SK-N-SH (cell line): ENCODE results near the gene PLPP6. TPM values are rescaled to one million over a fixed set of nuclear protein-coding genes. Genes with fewer than 3 reads are reported as not detected.

Experiments used
- CTCF ChIA-PET: fragments of 300-600, 350-600 bp; formaldehyde crosslinking; extraction: SDS; loops from one replicate; lab custom pipeline; 2021; lab: Yijun Ruan, JAX
- POLR2A ChIA-PET: fragments of 350-600 bp; sonication (Branson Sonifier 250); formaldehyde crosslinking; extraction: SDS; loops from one replicate; lab custom pipeline; 2020; ENCODE audit warnings: antibody characterized with exemption, inconsistent platforms; lab: Yijun Ruan, JAX
- DNase-seq: peaks from one replicate; pipeline ENCODE4 v3.0.0; 2012
- H2AFZ ChIP-seq: fragments of 200-600 bp; sonication (generic); 2 replicates; pipeline ENCODE4 v1.8.1; 2016; ENCODE audit warnings: antibody characterized with exemption, mild to moderate bottlenecking, low read depth
- H3F3A ChIP-seq: fragments of 200-600 bp; sonication (generic); replicated peaks from 2 replicates; pipeline ENCODE3; 2016; ENCODE audit warnings: antibody characterized with exemption, mild to moderate bottlenecking; ENCODE audit not compliant: insufficient read depth
- H3K27ac ChIP-seq, 2 experiments: fragments of 200-500 bp in 1 of 2; fragments of 200-600 bp in 1 of 2; sonication (Bioruptor generic) in 1 of 2; sonication (generic), shearing (Covaris generic) in 1 of 2; 2 replicates each; pipeline versions ENCODE4 v1.5.1 to v1.6.1; 2014 to 2016; ENCODE audit warnings: low read depth in 2 of 2, inconsistent platforms in 1 of 2, low read length in 1 of 2, mild to moderate bottlenecking in 1 of 2, mixed read lengths in 1 of 2
- H3K27me3 ChIP-seq: fragments of 200-600 bp; sonication (generic), shearing (Covaris generic); 2 replicates; pipeline ENCODE4 v1.6.1; 2016; ENCODE audit warnings: mixed run types; ENCODE audit not compliant: insufficient read depth
- H3K36me3 ChIP-seq, 2 experiments: fragments of 200-500 bp in 1 of 2; fragments of 200-600 bp in 1 of 2; sonication (Bioruptor generic) in 1 of 2; sonication (generic) in 1 of 2; replicated peaks in 1 of 2; 2 replicates each; pipeline versions ENCODE3 to v1.5.1; 2014 to 2016; ENCODE audit warnings: low read length in 1 of 2, mild to moderate bottlenecking in 1 of 2; ENCODE audit not compliant: insufficient read depth in 2 of 2, control insufficient read depth in 1 of 2
- H3K4me1 ChIP-seq, 2 experiments: fragments of 200-500 bp in 1 of 2; fragments of 200-600 bp in 1 of 2; sonication (Bioruptor generic) in 1 of 2; sonication (generic), shearing (Covaris generic) in 1 of 2; 2 replicates each; pipeline versions ENCODE4 v1.5.1 to v1.6.1; 2014 to 2016; ENCODE audit warnings: low read depth in 1 of 2, low read length in 1 of 2, mixed run types in 1 of 2; ENCODE audit not compliant: insufficient read depth in 2 of 2, control insufficient read depth in 1 of 2
- H3K4me2 ChIP-seq: fragments of 200-600 bp; sonication (generic), shearing (Covaris generic); 2 replicates; pipeline ENCODE4 v1.6.1; 2017; ENCODE audit warnings: mixed run types
- H3K4me3 ChIP-seq, 2 experiments: fragments of 200-500 bp in 1 of 2; fragments of 200-600 bp in 1 of 2; sonication (Bioruptor generic) in 1 of 2; sonication (generic), shearing (Covaris generic) in 1 of 2; 2 replicates each; pipeline versions ENCODE4 v1.5.1 to v1.8.1; 2014 to 2016; ENCODE audit warnings: low read depth in 2 of 2, inconsistent platforms in 1 of 2, low read length in 1 of 2, mild to moderate bottlenecking in 1 of 2, mixed read lengths in 1 of 2, moderate library complexity in 1 of 2
- H3K79me2 ChIP-seq: fragments of 200-600 bp; sonication (generic); 2 replicates; pipeline ENCODE4 v1.8.1; 2017; ENCODE audit warnings: mild to moderate bottlenecking; ENCODE audit not compliant: insufficient read depth
- H3K9ac ChIP-seq: fragments of 200-600 bp; sonication (generic); 2 replicates; pipeline ENCODE4 v1.6.1; 2017; ENCODE audit warnings: mixed run types
- H3K9me2 ChIP-seq: fragments of 200-600 bp; sonication (generic); 2 replicates; pipeline ENCODE4 v1.6.1; 2017; ENCODE audit warnings: mixed run types
- H3K9me3 ChIP-seq: fragments of 200-600 bp; sonication (generic); 2 replicates; pipeline ENCODE4 v1.6.1; 2017; ENCODE audit warnings: mixed run types, mild to moderate bottlenecking, moderate library complexity
- H4K20me1 ChIP-seq: fragments of 200-600 bp; sonication (generic); 2 replicates; pipeline ENCODE4 v1.6.1; 2017; ENCODE audit warnings: mild to moderate bottlenecking, mixed run types; ENCODE audit not compliant: insufficient read depth
- EP300 ChIP-seq, 2 experiments: IDR thresholded peaks; 2 replicates each; pipeline versions ENCODE4 v1.4.0 to v1.6.1; 2012; ENCODE audit warnings: borderline replicate concordance in 1 of 2, low read depth in 1 of 2, low read length in 1 of 2
- EZH2phosphoT487 ChIP-seq: fragments of 200-600 bp; sonication (generic); IDR thresholded peaks from 2 replicates; pipeline ENCODE4 v1.6.1; 2017; ENCODE audit warnings: low read depth, mixed run types, mild to moderate bottlenecking, antibody characterized with exemption, moderate library complexity, borderline replicate concordance
- FOXM1 ChIP-seq: IDR thresholded peaks from 2 replicates; pipeline ENCODE4 v1.4.0; 2012; ENCODE audit warnings: low read depth, mild to moderate bottlenecking
- GABPA ChIP-seq: IDR thresholded peaks from 2 replicates; pipeline ENCODE4 v1.4.0; 2012; ENCODE audit warnings: low read depth, mild to moderate bottlenecking
- JUND ChIP-seq: IDR thresholded peaks from 2 replicates; pipeline ENCODE4 v1.4.0; 2012
- NFIC ChIP-seq: IDR thresholded peaks from 2 replicates; pipeline ENCODE4 v1.4.0; 2012; ENCODE audit warnings: borderline replicate concordance
- NRF1 ChIP-seq: IDR thresholded peaks from 2 replicates; pipeline ENCODE4 v1.6.1; 2012; ENCODE audit warnings: low read depth, mild to moderate bottlenecking, low read length
- RFX5 ChIP-seq: IDR thresholded peaks from 2 replicates; pipeline ENCODE4 v1.6.1; 2012; ENCODE audit warnings: mild to moderate bottlenecking, improper control_type of control experiment, low read length
- SIN3A ChIP-seq: IDR thresholded peaks from 2 replicates; pipeline ENCODE4 v1.6.1; 2012; ENCODE audit warnings: low read depth, mild to moderate bottlenecking, low read length, moderate library complexity, borderline replicate concordance
- SMC3 ChIP-seq: IDR thresholded peaks from 2 replicates; pipeline ENCODE4 v1.6.1; 2012; ENCODE audit warnings: low read depth, low read length, improper control_type of control experiment
- TAF1 ChIP-seq: IDR thresholded peaks from 2 replicates; pipeline ENCODE4 v1.6.1; 2012; ENCODE audit warnings: low read depth, mild to moderate bottlenecking, low read length, moderate library complexity, borderline replicate concordance
- TCF12 ChIP-seq: IDR thresholded peaks from 2 replicates; pipeline ENCODE4 v1.4.0; 2012
- TEAD4 ChIP-seq: IDR thresholded peaks from 2 replicates; pipeline ENCODE4 v1.4.0; 2012; ENCODE audit warnings: mild to moderate bottlenecking, borderline replicate concordance; ENCODE audit not compliant: insufficient read depth
- USF2 ChIP-seq: fragments of 150-350 bp; IDR thresholded peaks from 2 replicates; pipeline ENCODE4 v1.6.1; 2017; ENCODE audit warnings: antibody characterized with exemption, low read length, low read depth, borderline replicate concordance
- YY1 ChIP-seq: IDR thresholded peaks from 2 replicates; pipeline ENCODE4 v1.4.0; 2012; ENCODE audit warnings: low read depth, mild to moderate bottlenecking
- ZBTB33 ChIP-seq: IDR thresholded peaks from 2 replicates; pipeline ENCODE4 v1.4.0; 2012; ENCODE audit warnings: low read depth, borderline replicate concordance
- WGBS: methylation state at CpG from one replicate; pipeline ENCODE4 v1.1.6; 2017; ENCODE audit warnings: low lambda C conversion rate; 5-methylcytosine and 5-hydroxymethylcytosine counted together
- polyA plus RNA-seq, 3 experiments: library from polyadenylated mRNA; depleted of rRNA; stranded (reverse); fragments of >200 nt; gene quantifications; 2 replicates each; pipeline ENCODE4 v1.2.3, GENCODE V29; 2012

Gene PLPP6
- polyA plus RNA-seq, 1 of the 3 experiments (the other 2 are of a cell fraction) = 8.8 TPM

DNA sequence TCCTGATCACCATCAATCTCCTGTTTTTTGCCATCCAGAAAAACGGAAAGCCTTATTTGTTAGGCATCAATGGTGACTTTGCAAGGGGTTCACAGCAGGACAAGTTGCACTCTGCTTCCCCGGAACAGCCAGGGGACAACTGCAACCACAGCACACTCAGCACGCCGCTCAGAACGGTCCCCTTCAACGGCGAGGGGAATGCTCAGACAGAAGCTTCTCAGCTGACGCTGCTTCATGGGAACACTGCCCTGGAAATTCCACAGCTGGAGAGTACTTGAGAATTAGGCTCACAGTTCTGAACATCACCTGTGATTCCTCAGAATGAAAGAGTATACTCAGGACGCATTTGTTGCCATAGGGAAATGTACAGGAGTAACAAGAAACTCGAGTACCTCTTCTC lies 40.1 kb upstream of the PLPP6 start:
- Histone ChIP-seq H3K9ac (no peak overlapping the region), H2AFZ (no peak overlapping the region), H3K4me2 (no peak overlapping the region), H3K4me3 (no peak overlapping the region), H3K27me3 (no peaks in the 10 kb centered on the region), H3K9me2 (no peaks in the 10 kb centered on the region), H3K27ac (no peak overlapping the region), H3F3A (no peaks in the 10 kb centered on the region), H3K79me2 (no peaks in the 10 kb centered on the region), H4K20me1 (no peaks in the 10 kb centered on the region), H3K36me3 (no peaks in the 10 kb centered on the region), H3K4me1 (no peaks in the 10 kb centered on the region), H3K9me3 (no peaks in the 10 kb centered on the region)
- POLR2A ChIA-PET = no interaction called here
- no peak for TF ChIP-seq GABPA
- no peak for TF ChIP-seq TAF1
- no peak for TF ChIP-seq FOXM1
- TF ChIP-seq NFIC = no peak
- TF ChIP-seq TEAD4 = no peak
- TF ChIP-seq ZBTB33 = no peak
- no peak for TF ChIP-seq EP300 (IDR thresholded peaks at IDR 0.05; ENCODE audit: borderline replicate concordance in 1 of 2, low read depth in 1 of 2, low read length in 1 of 2)
- CTCF ChIA-PET = interaction anchor here (1.9 to 2.0 kb wide), 2 partner anchors 18 kb away, joined by 6 to 7 read pairs; no protein-coding TSS in a partner anchor
- 73% methylated on average over 7 of the region's 10 CpGs for WGBS
- no peak for DNase-seq

- no peaks in the 10 kb centered on the region for H3K36me3 ChIP-seq
- no peaks in the 10 kb centered on the region; the same call in 1 of the 2 replicates for H3K27me3 ChIP-seq
- no peak overlapping the region for H2AFZ ChIP-seq
- H3K9me2 ChIP-seq = no peaks in the 10 kb centered on the region
- no peaks in the 10 kb centered on the region for H3K79me2 ChIP-seq
- no peaks in the 10 kb centered on the region for H3K9me3 ChIP-seq
- no peak overlapping the region for H3K9ac ChIP-seq
- no peak overlapping the region for H3K4me3 ChIP-seq
- WGBS = 62% methylated on average over 2 of the region's 2 CpGs
- H3K27ac ChIP-seq = no peak overlapping the region
- CTCF ChIA-PET = interaction anchor here (1.6 kb wide), 1 partner anchor 10 kb away, joined by 3 read pairs; no protein-coding TSS in a partner anchor
- POLR2A ChIA-PET = no interaction called here
- H4K20me1 ChIP-seq = no peaks in the 10 kb centered on the region
- no peak overlapping the region for H3K4me2 ChIP-seq
- DNase-seq = no peak
- H3F3A ChIP-seq = no peaks in the 10 kb centered on the region
- no peak for TF ChIP-seq NFIC
- no peaks in the 10 kb centered on the region; a peak in 1 of 4 replicates for H3K4me1 ChIP-seq
These were observed 31.3 kb upstream of the PLPP6 start for GRCh38 chr9:4630836-4631235.

GRCh38 chr9:4638968-4639367 lies 23.1 kb upstream of the PLPP6 start:
- H3K9ac ChIP-seq = no peak overlapping the region
- H3K4me3 ChIP-seq = no peak overlapping the region
- no peaks in the 10 kb centered on the region for H3K36me3 ChIP-seq
- H3K79me2 ChIP-seq = no peaks in the 10 kb centered on the region
- no peaks in the 10 kb centered on the region; a peak in 1 of 4 replicates for H3K4me1 ChIP-seq
- no peaks in the 10 kb centered on the region; the same call in 1 of the 2 replicates for H3K27me3 ChIP-seq
- no peaks in the 10 kb centered on the region for H4K20me1 ChIP-seq
- no peak overlapping the region for H3K27ac ChIP-seq
- TF ChIP-seq TCF12 (no peak), JUND (no peak), EZH2phosphoT487 (no peak), SMC3 (no peak), ZBTB33 (no peak), USF2 (no peak), GABPA (no peak), YY1 (no peak), FOXM1 (no peak), RFX5 (no peak), TAF1 (no peak), NRF1 (no peak), SIN3A (no peak)
- POLR2A ChIA-PET = no interaction called here
- no peaks in the 10 kb centered on the region for H3F3A ChIP-seq
- WGBS = 70% methylated on average over 3 of the region's 3 CpGs
- H2AFZ ChIP-seq = no peak overlapping the region
- no peaks in the 10 kb centered on the region for H3K9me2 ChIP-seq
- DNase-seq = no peak
- CTCF ChIA-PET = interaction anchor here (1.3 to 2.5 kb wide), 13 partner anchors 18 to 1781 kb away, joined by 3 to 21 read pairs (median 7); no protein-coding TSS in a partner anchor
- H3K9me3 ChIP-seq = no peaks in the 10 kb centered on the region
- no peak overlapping the region for H3K4me2 ChIP-seq
